Fibroblast of the aortic adventitia (primary cell): ENCODE measurements around the gene GFOD1. TPM values are rescaled to one million over a fixed set of nuclear protein-coding genes. Genes with fewer than 3 reads are reported as not detected.

Source experiments
- DNase-seq: peaks from one replicate; pipeline ENCODE4 v3.0.0-alpha.2; 2010; ENCODE audit warnings: low read depth
- H3K4me3 ChIP-seq: 2 replicates; pipeline ENCODE4 v1.5.1; 2011; ENCODE audit warnings: low read depth, mild to moderate bottlenecking, control low read depth, low read length, moderate library complexity
- CTCF ChIP-seq: IDR thresholded peaks from 2 replicates; pipeline ENCODE4 v1.5.1; 2011; ENCODE audit warnings: mild to moderate bottlenecking, low read length, control low read depth, inconsistent platforms; ENCODE audit not compliant: insufficient read depth
- total RNA-seq: library from RNA; depleted of rRNA; stranded (reverse); fragments of >200 nt; gene quantifications from 2 replicates; pipeline ENCODE4 v1.2.3, GENCODE V29; 2012; ENCODE audit warnings: low replicate concordance

The GFOD1 gene
- total RNA-seq, 1 donor = 2.6 TPM

GRCh38 chr6:13471184-13471583 is 16.2 kb downstream of the GFOD1 start:
- no peak for DNase-seq
- H3K4me3 ChIP-seq = no peak overlapping the region
- no peak for TF ChIP-seq CTCF

GRCh38 chr6:13470238-13471140 is 16.9 kb downstream of the GFOD1 start:
- no peak overlapping the region for H3K4me3 ChIP-seq
- DNase-seq = no peak
- no peak for TF ChIP-seq CTCF

- no peak for TF ChIP-seq CTCF
- H3K4me3 ChIP-seq = no peak overlapping the region
- DNase-seq = no peak
Observed at GRCh38 chr6:13469693-13470092, 17.7 kb downstream of the GFOD1 start.

GRCh38 chr6:13468839-13469238 is 18.6 kb downstream of the GFOD1 start:
- no peak for DNase-seq
- TF ChIP-seq CTCF = no peak

GRCh38 chr6:13467216-13467600 is 20.2 kb downstream of the GFOD1 start:
- no peak for DNase-seq
- TF ChIP-seq CTCF = no peak

More at GRCh38 chr6:13468839-13469238, 18.6 kb downstream of the GFOD1 start:
- no peak overlapping the region for H3K4me3 ChIP-seq

GRCh38 chr6:13466304-13467215 is 20.8 kb downstream of the GFOD1 start:
- no peak for TF ChIP-seq CTCF
- no peak overlapping the region for H3K4me3 ChIP-seq
- DNase-seq = no peak

More at GRCh38 chr6:13467216-13467600, 20.2 kb downstream of the GFOD1 start:
- H3K4me3 ChIP-seq = no peak overlapping the region
